Fibroblast of pulmonary artery (primary cell): ENCODE measurements around the gene LHX4.

Source experiments
- DNase-seq: peaks from one replicate; pipeline ENCODE4 v3.0.0-alpha.2; 2010; ENCODE audit warnings: low read depth
- H3K4me3 ChIP-seq: replicated peaks from 2 replicates; pipeline ENCODE4 v1.5.1; 2011; ENCODE audit warnings: low read depth, mild to moderate bottlenecking, control low read depth, low read length, moderate library complexity
- TF ChIP-seq, protein P1 (sequence below): IDR thresholded peaks from 2 replicates; pipeline ENCODE4 v1.5.1; 2011; ENCODE audit warnings: mild to moderate bottlenecking, control low read depth, low read length, inconsistent platforms; ENCODE audit errors: missing control alignments

The LHX4 gene

DNA sequence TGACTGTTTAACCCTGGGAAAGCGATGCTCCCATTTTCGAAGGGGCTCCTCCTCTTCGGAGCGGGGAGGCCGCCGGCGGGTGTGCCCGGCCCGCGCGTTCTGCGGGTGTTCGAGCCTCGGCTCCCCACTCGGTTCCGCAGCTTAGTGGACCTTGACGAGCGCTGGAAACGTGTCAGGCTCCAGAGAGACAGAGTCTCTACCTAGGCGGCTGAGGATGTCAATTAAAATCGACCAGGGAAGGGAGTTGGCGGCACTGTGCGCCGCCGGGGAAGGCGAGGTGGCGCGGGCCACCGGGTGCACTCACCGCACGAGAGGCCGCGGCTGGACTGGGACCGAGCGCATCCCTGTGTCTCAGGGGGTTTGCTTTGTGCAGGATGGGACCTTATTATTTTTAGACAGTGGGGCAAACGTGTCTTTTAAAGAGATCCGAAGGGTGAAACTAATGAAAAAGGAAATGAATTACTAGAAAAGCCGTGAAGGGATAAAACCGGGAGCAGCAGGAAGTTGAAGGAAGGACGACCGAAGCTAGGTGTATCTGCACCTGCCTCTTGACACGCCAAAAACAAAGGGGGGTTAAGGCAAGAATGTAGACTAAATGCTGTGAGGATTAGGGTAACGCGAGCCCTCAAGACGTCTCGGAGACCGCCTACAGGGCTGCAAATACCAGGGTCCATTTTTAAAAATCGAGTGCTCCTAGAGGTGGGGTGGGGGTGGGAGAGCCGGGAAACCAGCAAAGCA is 5.6 kb downstream of the LHX4 start:
- no peak for DNase-seq
- no peak overlapping the region for H3K4me3 ChIP-seq
- TF ChIP-seq, protein P1, sequence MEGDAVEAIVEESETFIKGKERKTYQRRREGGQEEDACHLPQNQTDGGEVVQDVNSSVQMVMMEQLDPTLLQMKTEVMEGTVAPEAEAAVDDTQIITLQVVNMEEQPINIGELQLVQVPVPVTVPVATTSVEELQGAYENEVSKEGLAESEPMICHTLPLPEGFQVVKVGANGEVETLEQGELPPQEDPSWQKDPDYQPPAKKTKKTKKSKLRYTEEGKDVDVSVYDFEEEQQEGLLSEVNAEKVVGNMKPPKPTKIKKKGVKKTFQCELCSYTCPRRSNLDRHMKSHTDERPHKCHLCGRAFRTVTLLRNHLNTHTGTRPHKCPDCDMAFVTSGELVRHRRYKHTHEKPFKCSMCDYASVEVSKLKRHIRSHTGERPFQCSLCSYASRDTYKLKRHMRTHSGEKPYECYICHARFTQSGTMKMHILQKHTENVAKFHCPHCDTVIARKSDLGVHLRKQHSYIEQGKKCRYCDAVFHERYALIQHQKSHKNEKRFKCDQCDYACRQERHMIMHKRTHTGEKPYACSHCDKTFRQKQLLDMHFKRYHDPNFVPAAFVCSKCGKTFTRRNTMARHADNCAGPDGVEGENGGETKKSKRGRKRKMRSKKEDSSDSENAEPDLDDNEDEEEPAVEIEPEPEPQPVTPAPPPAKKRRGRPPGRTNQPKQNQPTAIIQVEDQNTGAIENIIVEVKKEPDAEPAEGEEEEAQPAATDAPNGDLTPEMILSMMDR, result no peak

DNA sequence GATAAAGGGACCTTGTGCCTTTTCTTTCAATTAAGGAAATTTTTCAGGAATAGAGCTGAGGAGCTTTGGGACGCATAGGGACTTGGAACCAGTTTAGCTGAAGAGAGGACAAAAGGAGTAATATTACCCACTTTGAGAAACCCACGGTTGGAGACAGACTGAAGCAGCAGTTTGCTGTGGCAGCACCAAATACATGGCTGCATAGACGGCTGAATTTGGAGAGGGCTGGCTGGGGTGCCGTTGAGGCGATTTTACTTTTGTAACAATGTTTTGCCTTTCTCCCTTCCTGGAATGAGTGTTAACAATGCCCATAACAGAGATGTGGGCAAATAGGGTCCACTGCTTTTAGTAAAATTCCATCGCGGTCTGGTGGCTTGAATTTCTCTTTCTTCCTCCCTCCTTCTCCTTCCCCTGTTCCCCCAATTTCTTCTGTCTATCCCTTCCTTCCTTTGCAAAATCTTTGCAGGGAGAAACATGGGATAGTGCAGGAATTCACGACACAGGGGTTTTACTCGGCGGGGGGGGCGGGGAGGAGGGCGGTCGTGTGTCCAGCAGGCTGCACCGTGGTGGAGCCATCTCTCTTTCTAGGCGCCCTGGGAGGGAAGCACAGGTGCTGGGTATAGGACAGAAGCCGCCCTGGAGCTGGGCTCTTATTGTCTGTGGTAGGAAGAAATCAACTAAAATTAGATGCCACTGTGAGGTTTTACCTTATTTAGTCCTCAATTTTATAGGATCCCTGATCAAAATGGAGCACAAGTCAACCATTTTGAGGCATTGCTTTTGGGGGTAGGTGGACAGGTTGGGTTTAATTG is 6.8 kb downstream of the LHX4 start:
- DNase-seq, result no peak
- TF ChIP-seq, protein P1, result no peak
- no peak overlapping the region for H3K4me3 ChIP-seq

- no peak overlapping the region for H3K4me3 ChIP-seq
- TF ChIP-seq, protein P1, result no peak
- no peak for DNase-seq
These were observed 7.9 kb downstream of the LHX4 start for GRCh38 chr1:180237869-180238476.

- H3K4me3 ChIP-seq, result no peak overlapping the region
- TF ChIP-seq, protein P1, result no peak
- DNase-seq, result no peak
These were observed 8.6 kb downstream of the LHX4 start for GRCh38 chr1:180238675-180239074.

DNA sequence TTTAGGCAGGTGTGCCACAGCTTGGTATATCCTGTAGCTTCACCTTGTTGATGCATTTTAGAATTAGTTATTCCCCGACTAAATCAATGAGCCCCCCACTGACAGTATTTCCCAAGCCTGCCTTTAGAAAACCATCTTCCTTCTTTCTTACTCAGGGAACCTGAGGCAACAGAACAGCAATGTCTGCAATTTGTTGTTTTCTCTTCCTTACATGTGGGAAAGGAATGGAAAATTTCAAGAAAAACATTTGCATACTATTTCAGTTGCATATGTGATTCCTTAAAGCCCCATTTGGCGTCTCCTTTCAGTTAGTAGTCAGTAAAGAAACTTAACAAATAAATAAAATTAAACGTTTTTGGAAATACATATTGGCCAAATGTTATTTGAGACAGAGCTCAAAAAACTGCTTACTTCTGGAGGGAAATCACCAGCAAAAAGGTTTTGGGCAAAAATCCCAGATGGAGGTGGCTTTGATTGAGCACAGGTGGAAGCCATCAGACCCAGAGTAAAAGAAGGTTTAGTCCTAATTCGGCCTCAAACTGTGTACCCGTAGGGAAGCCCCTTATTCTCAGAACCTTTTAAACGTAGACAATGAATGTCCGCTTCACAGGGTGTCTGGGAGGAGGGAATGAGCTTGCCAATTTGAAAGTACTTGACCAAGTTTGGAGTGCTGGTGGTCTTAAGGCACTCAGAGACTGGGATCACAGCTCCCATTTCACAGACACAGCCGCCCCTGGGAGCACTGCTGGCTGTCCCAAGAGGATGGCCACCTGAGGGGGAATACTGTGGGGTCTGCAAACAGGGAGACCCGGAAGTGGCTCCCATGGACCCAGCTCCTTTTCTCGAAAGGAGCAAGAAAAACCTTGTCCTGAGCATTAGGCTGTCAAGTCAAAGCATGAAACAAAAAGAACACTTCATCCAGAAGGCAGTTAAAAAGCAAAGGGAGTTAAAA is 9.4 kb downstream of the LHX4 start:
- H3K4me3 ChIP-seq, result no peak overlapping the region
- TF ChIP-seq, protein P1, result no peak
- no peak for DNase-seq
